Embryonic facial prominence (tissue), 1 donor: Measurements from ENCODE around the gene SDF2.
"Not testable (repeated sequence)": the region's sequence is repeated elsewhere in the genome, so short reads cannot be mapped to it uniquely, and the experiment has no call there.

Experiments used
- DNase-seq: peaks from one replicate; pipeline ENCODE4 v3.0.0-alpha.2; 2016; ENCODE audit errors: extremely low spot score

The SDF2 gene

DNA sequence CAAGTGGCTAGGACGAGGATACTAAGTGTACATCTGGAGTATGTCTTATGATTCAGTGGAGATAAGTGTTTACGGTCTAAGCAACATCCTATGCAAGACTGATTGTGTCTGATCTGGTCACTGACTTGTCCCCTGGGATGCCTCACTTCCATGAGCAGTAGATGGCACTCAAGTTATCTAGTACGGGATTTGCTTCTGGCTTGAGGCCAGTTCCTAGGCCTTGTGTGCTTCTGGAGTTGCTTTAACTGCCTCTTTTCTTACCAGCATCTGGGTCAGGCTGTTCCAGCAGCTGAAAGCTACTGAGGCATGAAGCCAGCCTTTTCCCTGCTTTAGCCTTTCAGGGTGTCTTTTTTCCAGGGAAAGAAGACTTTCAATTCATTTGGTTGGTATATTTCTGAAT lies 23.3 kb upstream of the SDF2 start:
- no peak for DNase-seq

DNA sequence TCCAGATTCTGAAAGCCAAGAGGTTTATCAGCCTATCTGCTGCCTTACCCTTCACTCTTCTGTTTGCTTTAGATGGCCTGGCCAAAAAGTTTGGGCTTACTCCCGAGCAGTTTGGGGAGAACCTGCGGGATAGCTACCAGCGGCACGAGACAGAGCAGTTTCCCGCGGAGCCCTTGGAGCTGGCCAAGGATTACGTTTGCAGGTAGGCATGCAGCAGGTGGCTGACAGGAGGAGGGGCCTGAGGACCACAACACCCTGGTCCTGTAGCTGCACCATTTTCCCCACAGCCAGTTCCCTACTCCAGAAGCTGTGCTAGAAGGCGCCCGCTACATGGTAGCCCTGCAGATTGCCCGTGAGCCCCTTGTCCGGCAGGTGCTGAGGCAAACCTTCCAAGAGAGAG lies 20.9 kb upstream of the SDF2 start:
- no peak for DNase-seq

DNA sequence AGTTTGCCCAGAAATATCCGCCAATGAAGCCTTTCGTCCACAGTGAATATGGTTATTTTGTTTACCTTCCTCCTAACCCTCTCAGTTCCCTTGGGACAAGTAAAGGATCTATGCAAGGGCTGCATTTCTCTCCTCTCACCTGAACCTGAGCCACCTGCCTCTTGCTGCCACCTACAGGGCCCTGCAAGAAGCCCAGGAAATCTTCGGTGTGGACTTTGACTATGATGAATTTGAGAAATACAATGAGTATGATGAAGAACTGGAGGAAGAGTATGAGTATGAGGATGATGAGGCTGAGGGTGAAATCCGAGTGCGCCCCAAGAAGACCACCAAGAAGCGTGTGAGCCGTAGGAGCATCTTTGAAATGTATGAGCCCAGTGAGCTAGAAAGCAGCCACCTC lies 14.3 kb upstream of the SDF2 start:
- DNase-seq: no peak

DNA sequence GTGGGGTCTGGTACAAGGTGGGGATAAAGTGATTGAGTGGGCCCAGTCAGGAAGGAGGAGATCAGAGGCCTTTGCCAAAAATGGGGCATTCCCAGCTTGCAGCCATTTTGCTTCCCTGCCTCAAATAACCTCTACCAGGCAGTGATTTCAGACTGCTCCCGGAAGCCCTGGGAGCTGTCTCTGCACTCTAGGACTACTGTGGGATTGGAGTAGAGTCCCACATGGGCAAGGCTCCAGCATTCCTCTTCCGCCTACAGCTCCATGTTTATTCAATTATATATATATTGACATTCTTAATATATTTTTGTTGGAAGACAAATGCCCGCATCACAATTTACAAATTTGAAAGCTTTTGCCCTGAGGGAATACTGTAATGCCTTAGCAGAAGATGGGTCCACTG lies 13.8 kb upstream of the SDF2 start:
- no peak for DNase-seq

DNA sequence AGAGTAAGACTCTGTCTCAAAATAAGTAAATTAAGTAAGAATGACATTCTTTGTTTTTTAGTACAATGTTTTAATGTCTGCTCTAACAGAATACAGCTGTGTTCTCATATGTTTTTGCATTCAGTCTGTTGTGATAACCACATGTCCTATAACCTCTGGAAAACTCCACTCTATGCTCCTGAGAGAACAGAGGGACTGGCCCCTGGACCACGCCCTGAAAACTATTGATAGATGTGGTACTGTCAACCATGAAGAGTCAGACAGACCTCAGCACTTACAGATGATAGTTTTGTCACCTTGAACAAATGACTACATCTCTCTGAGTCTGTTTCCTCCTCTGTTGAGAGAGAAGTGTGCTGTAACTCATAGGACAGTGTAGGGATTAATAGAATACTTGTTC lies 8.2 kb upstream of the SDF2 start:
- DNase-seq: no peak

DNA sequence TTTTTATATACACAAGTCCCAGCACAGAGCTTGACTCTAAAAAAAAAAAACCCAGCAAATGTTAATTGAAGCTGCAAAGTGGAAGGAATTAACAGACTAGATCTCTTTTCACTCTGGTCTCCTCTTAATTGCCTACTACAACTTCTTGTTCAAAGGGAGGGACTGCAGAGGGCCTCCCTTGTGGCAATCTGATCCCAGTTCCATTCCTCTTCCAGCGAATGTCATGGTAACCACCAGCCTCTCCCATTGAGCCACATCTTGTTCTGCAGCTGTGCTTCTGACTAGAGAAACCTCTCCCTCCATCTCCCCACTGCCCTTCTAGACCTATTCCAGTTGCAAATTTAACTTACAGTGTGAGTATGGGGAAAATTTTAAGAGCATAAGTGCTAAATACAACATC lies 6.2 kb upstream of the SDF2 start:
- DNase-seq: no peak

DNA sequence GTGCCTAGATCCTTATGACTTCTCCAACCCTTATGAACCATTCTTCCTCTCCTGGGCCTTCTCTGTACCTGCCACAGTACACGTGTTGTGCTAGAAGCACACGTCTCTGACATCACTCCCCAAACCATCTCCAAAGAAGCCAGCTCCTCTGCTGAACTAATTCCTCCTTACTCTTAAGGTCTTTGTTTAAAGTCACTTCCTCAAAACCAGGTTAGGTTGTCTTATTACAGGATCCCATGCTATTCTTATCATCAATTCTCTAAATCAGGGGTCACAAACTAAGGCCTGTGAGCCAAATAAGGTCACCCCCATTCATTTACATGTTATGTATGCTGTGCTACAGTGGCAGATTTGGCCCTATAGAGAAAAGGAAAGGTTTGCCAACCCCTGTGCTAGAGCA lies 4.3 kb upstream of the SDF2 start:
- no peak for DNase-seq

DNA sequence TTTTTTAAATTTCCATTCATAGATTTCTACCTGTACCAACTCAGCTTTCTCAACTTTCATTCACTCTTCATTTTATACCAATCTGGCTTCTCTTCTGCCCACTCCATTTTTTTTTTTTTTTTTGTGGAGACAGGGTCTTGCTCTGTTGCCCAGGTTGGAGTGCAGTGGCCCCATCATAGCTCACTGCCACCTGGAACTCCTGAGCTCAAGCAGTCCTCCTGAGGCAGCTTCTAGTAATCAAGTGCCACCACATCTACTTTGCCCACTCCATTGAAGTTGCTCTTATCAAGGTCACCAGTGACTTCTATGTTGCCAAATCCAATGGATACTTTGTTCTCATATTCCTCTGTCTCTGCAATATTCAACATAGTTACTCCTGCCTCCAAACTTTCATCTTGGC lies 2.0 kb upstream of the SDF2 start:
- DNase-seq: no peak

DNA sequence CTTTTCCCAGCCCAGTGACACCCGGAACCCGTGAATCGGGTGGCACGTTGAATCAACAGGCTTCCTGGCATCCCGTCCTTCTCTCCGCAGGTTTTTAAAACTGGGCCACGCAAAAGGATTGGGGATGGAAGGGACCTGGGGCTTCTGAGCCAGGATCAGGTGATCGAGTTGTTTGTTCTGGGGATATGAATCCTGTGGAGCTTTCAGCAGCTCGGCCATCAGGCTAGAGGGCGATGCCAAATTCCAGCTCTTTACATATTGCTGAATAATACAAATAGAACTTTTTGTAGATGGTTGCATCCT lies 772 bp upstream of the SDF2 start:
- DNase-seq: no peak

DNA sequence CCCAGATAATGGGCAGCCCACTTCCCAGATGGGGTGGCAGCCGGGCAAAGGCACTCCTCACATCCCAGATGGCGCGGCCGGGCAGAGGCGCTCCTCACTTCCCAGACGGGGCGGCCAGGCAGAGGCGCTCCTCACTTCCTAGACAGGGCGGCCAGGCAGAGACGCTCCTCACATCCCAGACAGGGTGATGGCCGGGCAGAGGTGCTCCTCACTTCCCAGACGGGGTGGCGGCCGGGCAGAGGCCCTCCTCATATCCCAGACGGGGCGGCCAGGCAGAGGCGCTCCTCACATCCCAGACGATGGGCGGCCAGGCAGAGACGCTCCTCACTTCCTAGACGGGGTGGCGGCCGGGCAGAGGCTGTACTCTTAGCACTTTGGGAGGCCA lies 2.2 kb downstream of the SDF2 start:
- not testable (repeated sequence) for DNase-seq

DNA sequence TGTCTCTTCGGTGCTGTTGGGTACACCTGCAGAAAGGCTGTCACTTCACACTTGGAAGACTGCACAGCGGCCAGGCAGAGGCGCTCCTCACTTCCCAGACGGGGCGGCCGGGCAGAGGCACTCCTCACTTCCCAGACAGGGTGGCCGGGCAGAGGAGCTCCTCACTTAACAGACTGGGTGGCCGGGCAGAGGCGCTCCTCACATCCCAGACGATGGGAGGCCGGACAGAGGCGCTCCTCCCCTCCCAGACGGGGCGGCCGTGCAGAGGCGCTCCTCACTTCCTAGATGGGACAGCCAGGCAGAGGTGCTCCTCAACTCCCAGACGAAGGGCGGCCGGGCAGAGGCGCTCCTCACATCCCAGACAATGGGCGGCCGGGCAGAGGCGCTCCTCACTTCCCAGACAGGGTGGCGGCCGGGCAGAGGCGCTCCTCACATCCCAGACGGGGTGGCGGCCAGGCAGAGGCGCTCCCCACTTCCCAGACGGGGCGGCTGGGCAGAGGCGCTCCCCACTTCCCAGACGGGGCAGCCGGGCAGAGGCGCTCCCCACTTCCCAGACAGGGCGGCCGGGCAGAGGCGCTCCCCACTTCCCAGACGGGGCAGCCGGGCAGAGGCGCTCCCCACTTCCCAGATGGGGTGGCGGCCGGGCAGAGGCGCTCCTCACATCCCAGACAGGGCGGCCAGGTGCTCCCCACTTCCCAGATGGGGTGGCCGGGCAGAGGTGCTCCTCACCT lies 2.8 kb downstream of the SDF2 start:
- not testable (repeated sequence) for DNase-seq

DNA sequence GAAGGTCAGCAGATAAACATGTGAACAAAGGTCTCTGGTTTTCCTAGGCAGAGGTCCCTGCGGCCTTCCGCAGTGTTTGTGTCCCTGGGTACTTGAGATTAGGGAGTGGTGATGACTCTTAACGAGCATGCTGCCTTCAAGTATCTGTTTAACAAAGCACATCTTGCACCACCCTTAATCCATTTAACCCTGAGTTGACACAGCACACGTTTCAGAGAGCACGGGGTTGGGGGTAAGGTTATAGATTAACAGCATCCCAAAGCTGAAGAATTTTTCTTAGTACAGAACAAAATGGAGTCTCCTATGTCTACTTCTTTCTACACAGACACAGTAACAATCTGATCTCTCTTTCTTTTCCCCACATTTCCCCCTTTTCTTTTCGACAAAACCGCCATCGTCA lies 3.4 kb downstream of the SDF2 start:
- not testable (repeated sequence) for DNase-seq

DNA sequence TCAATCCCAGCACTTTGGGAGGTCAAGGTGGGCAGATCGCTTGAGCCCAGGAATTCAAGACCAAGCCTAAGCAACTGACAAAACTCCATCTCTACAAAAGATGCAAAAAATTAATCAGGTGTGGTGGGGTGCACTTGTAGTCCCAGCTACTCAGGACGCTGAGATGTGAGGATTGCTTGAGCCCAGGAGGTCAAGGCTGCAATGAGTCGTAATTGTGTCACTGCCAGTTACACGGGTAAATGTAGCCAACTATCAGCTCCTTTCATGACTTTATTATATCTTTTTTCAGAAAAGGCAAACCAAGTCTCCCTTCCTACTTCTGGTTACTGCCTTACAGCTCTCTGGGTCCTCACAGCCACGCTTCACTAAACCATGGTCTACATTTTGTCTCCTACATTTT lies 4.0 kb downstream of the SDF2 start:
- no peak for DNase-seq

DNA sequence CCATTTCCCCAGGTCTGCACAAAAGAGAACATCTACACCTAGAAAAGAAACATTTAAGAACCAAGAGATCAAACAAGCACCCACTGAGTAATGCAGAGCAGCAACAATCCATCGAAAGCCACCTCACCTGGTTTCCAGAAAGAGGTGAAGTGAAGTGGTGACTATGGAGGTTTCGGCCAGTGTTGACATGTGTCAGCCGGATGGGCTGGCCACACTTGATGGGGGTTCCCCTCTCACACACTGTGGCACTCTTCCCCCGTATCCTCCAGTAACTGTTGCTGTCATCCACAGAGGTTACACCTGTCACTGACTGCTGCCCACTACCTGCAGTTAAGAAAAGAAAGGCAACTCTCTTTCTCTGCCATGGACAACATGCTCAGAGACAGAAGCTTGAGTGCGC lies 6.5 kb downstream of the SDF2 start:
- DNase-seq: no peak

DNA sequence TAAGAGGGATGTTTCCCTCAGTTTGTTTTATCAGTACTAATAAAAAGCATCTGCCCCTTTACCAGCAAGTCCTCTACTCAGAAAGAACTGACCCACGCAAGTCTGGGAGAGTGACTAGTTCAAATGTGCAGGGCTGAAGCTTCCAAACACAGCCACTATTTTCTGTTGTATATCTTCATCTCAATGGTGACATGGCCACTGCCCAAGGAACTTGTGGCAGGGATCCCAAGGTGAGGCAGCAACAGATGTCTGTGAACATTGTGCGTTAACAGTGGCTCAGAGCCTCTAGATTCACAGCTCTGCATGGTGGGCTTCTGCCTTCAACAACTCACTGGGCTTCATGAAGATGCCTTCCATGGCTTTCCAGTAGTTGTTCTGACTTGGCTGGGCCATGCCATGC lies 13.0 kb downstream of the SDF2 start:
- DNase-seq: no peak

DNA sequence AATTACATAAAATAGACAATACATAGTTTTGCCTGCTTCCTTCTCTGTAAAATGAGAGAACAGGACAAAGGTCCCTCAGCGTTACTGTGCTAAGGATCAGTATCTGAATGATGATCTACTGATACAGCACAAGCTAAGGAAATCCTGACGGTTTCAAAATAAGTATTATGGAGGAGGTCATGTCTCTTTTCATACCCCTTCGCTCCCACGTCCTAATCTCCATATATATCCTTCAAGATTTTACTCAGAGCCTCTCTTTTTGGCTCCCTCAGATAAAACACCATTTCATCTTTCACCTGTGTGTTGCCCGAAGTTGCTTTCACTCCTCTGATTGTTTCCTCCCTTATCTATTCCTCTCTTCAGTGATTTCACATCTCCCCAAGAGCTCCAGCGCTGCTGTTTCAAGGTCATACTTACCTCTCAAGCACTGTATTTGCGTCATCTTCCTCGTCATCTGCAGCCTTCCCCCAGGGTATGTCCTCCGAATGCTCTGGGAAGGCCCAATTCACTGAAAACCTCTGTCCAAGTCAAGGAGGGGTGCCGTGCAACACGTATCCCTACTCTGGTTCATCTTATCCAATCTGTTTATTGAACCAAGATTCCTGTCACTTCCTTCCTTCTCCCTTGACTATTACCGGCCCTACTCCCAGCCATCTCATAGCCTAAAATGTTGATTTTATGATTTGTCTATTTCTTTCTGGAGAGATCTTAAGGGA lies 15.5 kb downstream of the SDF2 start:
- no peak for DNase-seq

DNA sequence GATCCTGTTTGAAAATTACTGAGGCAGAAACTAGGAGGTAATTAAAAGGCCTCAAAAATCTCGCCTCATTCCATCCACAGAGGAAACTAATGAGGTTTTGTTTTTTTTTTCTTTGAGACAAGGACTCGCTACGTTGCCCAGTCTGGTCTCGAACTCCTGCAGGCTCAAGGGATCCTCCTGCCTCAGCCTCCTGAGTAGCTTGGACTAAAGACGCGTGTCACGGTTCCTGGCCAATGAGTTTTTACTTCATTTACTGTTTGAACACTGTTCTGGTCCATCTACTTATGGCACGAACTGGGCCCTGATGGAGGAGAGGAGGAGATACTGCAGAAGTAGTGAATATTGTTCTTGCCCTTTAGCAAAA lies 16.1 kb downstream of the SDF2 start:
- no peak for DNase-seq

DNA sequence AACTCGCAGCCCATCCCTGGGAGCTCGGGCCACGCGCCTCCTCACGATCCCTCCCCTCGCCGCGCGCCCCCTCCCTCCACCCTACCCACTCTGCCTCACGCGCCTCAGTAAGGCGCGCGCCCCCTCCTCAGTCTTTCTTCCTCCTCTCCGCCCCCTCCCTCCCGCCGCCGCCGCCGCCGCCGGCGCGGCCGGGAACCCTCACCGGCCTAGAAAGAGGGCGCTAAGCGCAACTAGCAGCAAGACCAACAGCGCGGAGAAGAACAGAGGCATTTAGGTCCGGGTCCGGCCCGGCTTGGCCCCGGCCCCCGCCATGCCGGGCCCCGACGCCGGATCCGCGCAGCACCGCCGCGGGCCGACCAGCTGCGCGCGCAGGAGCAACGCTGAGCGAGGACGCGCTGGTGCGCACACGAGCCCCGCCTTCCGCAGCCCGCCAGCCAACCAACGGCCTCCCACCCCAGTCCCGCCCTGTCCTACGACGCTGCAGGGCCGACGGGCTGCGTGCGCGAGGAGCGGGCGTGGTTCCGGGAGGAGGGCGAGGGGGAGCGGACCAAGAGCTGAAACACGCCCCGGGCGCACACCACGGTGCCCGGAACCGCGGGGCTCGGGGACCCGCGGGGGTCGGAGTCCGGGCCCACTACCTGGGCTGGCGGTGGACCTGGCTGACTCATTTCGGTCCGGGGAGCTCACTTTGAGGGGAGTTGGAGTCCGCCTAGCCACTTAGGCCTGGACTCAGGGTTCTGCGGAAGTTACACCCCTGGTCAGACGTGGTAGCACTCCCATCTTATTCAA lies 16.7 kb downstream of the SDF2 start, which contains the start of gene BLTP2:
BLTP2 (minus strand) TSS at position 372 of the 789 bp plus-strand sequence; CDS start at position 270, 102 bp downstream.
- DNase-seq: peak; percentile 91

DNA sequence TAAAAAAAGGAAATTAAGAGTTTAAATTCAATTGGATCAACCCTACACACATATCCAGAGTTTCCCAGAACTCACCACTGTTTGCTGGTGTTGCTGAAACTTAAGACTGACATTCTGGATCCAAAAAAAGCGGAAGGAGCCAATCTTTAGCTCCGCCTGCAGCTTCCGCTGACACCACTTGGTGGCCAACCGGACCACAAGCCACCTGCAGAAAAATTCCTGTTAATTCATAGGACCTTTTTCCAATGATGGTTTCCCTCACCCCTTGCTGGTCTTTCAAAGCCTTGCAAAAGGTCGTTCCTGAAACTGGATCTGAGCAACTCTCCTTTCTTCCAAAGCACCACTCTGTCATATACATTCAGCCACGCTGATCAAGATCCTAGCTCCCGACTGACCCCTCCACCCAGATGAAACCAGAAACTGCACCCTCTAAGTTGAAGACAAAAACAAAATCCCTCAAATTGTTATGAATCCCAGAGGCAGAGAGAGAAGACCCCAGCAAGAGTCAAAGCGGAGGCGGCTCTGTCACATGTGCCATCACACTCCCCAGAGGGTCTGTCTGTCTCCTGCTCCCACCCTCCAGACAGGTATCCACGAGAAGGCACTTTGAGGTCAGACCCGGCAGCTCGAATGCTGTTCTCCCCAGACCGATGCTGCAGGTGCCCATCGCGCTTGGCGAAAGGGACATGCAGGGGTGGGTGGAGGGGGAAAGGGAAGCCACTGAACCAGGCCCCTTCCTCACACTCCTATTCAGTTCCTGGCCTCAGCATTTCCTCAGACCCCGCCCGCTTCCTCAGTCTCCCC lies 17.5 kb downstream of the SDF2 start:
- no peak for DNase-seq

DNA sequence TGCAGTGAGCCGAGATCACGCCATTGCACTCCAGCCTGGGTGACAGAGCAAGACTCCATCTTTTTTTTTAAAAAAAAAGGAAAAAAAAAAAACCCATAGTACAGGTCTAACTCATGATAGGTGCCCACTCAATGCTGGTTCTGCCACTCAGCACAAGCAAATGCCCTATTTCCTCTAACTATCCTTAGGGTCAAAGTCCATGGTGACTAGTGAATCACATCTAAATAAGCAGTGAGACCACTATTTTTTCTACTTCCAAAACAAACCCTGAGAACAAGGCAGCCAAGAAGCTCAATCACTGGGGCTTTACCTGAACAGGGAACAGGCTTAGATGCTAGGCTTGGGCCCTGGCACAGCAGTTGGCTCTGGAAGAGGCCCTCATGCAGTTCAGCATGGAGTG lies 20.1 kb downstream of the SDF2 start:
- DNase-seq: no peak

DNA sequence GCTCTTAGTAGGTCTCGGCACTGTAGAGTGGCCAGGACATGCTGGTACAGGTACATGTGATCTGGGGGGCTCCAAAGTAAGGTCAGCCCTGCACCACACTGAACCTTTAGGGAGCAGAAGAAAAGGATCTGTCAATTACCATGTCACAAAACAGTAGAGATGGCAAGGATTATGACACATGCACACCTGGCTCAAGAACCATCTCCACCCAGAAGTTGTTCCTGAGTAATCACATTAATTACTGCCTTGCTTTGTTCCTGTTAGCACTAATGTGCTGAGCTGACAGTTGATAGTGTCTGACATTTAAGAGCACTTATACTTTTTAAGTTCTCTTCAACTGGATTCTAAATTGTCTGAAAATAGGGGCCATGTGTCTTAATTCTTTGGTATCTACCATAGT lies 26.2 kb downstream of the SDF2 start:
- DNase-seq: no peak

DNA sequence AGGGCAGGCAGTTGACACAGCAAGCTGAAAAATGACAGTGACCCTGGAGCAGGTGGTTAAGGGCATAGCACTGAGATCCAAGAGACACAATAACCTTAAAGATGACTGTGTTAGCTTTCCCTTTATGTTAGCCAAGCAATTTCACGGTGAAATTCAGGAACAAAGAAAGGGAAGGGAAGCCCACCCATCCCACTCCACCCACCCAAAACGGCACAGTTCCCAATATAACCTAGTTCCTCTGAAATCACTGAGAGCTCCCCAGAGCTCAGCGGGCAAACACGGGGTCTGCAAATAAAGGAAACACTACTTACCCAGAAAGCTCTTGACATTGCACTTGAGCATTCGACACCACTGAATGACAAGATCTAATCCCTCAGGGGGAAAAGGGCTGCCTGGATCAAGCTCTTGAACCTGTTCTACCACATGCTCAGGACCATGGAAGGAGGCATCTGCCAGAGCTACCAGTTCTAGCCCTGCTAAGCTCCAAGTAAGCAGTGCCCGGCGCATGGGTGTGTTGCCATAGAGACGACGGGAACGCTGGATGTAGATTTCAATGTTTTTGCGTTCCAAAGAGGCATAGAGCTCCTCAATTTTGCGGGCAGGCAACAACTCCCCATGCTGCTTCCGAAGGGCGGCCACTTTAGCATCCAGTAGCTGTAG lies 27.4 kb downstream of the SDF2 start:
- DNase-seq: no peak
